Fibroblast of the aortic adventitia (primary cell): ENCODE data around the gene GMDS. TPM values are rescaled to one million over a fixed set of nuclear protein-coding genes. Genes with fewer than 3 reads are reported as not detected.

Source experiments
- DNase-seq: peaks from one replicate; pipeline ENCODE4 v3.0.0-alpha.2; 2010; ENCODE audit warnings: low read depth
- H3K4me3 ChIP-seq: 2 replicates; pipeline ENCODE4 v1.5.1; 2011; ENCODE audit warnings: low read depth, mild to moderate bottlenecking, control low read depth, low read length, moderate library complexity
- CTCF ChIP-seq: IDR thresholded peaks from 2 replicates; pipeline ENCODE4 v1.5.1; 2011; ENCODE audit warnings: mild to moderate bottlenecking, low read length, control low read depth, inconsistent platforms; ENCODE audit not compliant: insufficient read depth
- total RNA-seq: library from RNA; depleted of rRNA; stranded (reverse); fragments of >200 nt; gene quantifications from 2 replicates; pipeline ENCODE4 v1.2.3, GENCODE V29; 2012; ENCODE audit warnings: low replicate concordance

Gene GMDS
- total RNA-seq, 1 donor: 15.9 TPM

- no peak for TF ChIP-seq CTCF
- DNase-seq: peak; percentile 81
- H3K4me3 ChIP-seq: no peak overlapping the region
Observed at GRCh38 chr6:1787894-1788293, 457.5 kb downstream of the GMDS start.

GRCh38 chr6:1786455-1787453 lies 458.7 kb downstream of the GMDS start:
- no peak for DNase-seq
- H3K4me3 ChIP-seq: no peak overlapping the region
- TF ChIP-seq CTCF: no peak

GRCh38 chr6:1784422-1784884 lies 461.0 kb downstream of the GMDS start:
- TF ChIP-seq CTCF: no peak
- DNase-seq: peak; percentile 10

GRCh38 chr6:1781817-1782184 lies 463.6 kb downstream of the GMDS start:
- no peak for TF ChIP-seq CTCF
- no peak for DNase-seq
- H3K4me3 ChIP-seq: no peak overlapping the region

More at GRCh38 chr6:1784422-1784884, 461.0 kb downstream of the GMDS start:
- no peak overlapping the region for H3K4me3 ChIP-seq

- DNase-seq: no peak
- TF ChIP-seq CTCF: no peak
- H3K4me3 ChIP-seq: no peak overlapping the region
Observed at GRCh38 chr6:1781152-1781816, 464.1 kb downstream of the GMDS start.

- TF ChIP-seq CTCF: no peak
- no peak for DNase-seq
- H3K4me3 ChIP-seq: no peak overlapping the region
Observed at GRCh38 chr6:1780251-1780867, 465.0 kb downstream of the GMDS start.
